SK-N-SH treated with all-trans-retinoic acid at 6 μM for 48 hours (cell line): ENCODE measurements around the gene REPS1.

Experiments
- ATAC-seq: fragments of 200-7000 bp; cut with Tn5 transposase; 3 replicates; pipeline ENCODE4 v1.9.1; 2020; ENCODE audit warnings: mild to moderate bottlenecking, moderate library complexity
- ARNTL ChIP-seq: fragments of 450-650 bp; formaldehyde crosslinking; IDR thresholded peaks from 2 replicates; pipeline ENCODE4 v1.5.0; 2020; ENCODE audit warnings: low read depth, mild to moderate bottlenecking, moderate library complexity, borderline replicate concordance
- BACH2 ChIP-seq: fragments of 250-450 bp; sonication (Bioruptor Pico); IDR thresholded peaks from 2 replicates; pipeline ENCODE4 v1.9.0; 2021; ENCODE audit warnings: mild to moderate bottlenecking, borderline replicate concordance
- CSDC2 ChIP-seq: fragments of 250-450 bp; sonication (Bioruptor Pico); IDR thresholded peaks from 2 replicates; pipeline ENCODE4 v1.5.0; 2020; ENCODE audit warnings: mild to moderate bottlenecking, moderate library complexity
- ESRRG ChIP-seq: fragments of 250-450 bp; sonication (Bioruptor Pico); IDR thresholded peaks from 2 replicates; pipeline ENCODE4 v1.6.1; 2021; ENCODE audit warnings: mild to moderate bottlenecking
- GLIS3 ChIP-seq: fragments of 250-450 bp; sonication (Bioruptor Pico); IDR thresholded peaks from 2 replicates; pipeline ENCODE4 v1.5.0; 2020; ENCODE audit warnings: mild to moderate bottlenecking, moderate library complexity
- ISL1 ChIP-seq: fragments of 250-450 bp; sonication (Bioruptor Pico); IDR thresholded peaks from 2 replicates; pipeline ENCODE4 v2.1.2; 2022; ENCODE audit warnings: mild to moderate bottlenecking, moderate library complexity
- PPARA ChIP-seq: fragments of 250-450 bp; sonication (Bioruptor Pico); IDR thresholded peaks from 2 replicates; pipeline ENCODE4 v1.5.0; 2020; ENCODE audit warnings: mild to moderate bottlenecking, borderline replicate concordance
- RARB ChIP-seq: fragments of 250-450 bp; sonication (Bioruptor Pico); IDR thresholded peaks from 2 replicates; pipeline ENCODE4 v1.8.0; 2021; ENCODE audit warnings: mild to moderate bottlenecking, moderate library complexity
- SNAI2 ChIP-seq: fragments of 250-450 bp; sonication (Bioruptor Pico); IDR thresholded peaks from 2 replicates; pipeline ENCODE4 v1.5.0; 2020; ENCODE audit warnings: mild to moderate bottlenecking, moderate library complexity
- TCF4 ChIP-seq: fragments of 250-450 bp; sonication (Bioruptor Pico); IDR thresholded peaks from 2 replicates; pipeline ENCODE4 v1.8.0; 2021; ENCODE audit warnings: mild to moderate bottlenecking, moderate library complexity, borderline replicate concordance
- TOX ChIP-seq: fragments of 250-450 bp; sonication (Bioruptor Pico); IDR thresholded peaks from 2 replicates; pipeline ENCODE4 v1.8.0; 2021; ENCODE audit warnings: mild to moderate bottlenecking, moderate library complexity, borderline replicate concordance
- ZC3H10 ChIP-seq: fragments of 250-450 bp; sonication (Bioruptor Pico); IDR thresholded peaks from 2 replicates; pipeline ENCODE4 v1.5.1; 2021; ENCODE audit warnings: mild to moderate bottlenecking, moderate library complexity
- ZFP3 ChIP-seq: fragments of 250-450 bp; sonication (Bioruptor Pico); IDR thresholded peaks from 2 replicates; pipeline ENCODE4 v1.5.0; 2020; ENCODE audit warnings: mild to moderate bottlenecking, moderate library complexity
- ZFP30 ChIP-seq: fragments of 450-650 bp; formaldehyde crosslinking; IDR thresholded peaks from 2 replicates; pipeline ENCODE4 v1.5.0; 2022; ENCODE audit warnings: mild to moderate bottlenecking, moderate library complexity
- ZNF565 ChIP-seq: fragments of 450-650 bp; formaldehyde crosslinking; conservative IDR thresholded peaks from 2 replicates; pipeline ENCODE4 v1.5.0; 2020; ENCODE audit warnings: low read depth, mild to moderate bottlenecking, moderate library complexity
- ZNF70 ChIP-seq: fragments of 450-650 bp; formaldehyde crosslinking; IDR thresholded peaks from 2 replicates; pipeline ENCODE4 v1.5.0; 2020; ENCODE audit warnings: mild to moderate bottlenecking, moderate library complexity
- ZNF8 ChIP-seq: fragments of 450-650 bp; formaldehyde crosslinking; IDR thresholded peaks from 2 replicates; pipeline ENCODE4 v1.5.0; 2020; ENCODE audit warnings: mild to moderate bottlenecking, moderate library complexity
- TF ChIP-seq, protein P1 (sequence below): fragments of 250-450 bp; sonication (Bioruptor Pico); IDR thresholded peaks from 2 replicates; pipeline ENCODE4 v1.8.0; 2020; ENCODE audit warnings: mild to moderate bottlenecking, moderate library complexity, borderline replicate concordance
- TF ChIP-seq, protein P2 (sequence below): fragments of 250-450 bp; sonication (Bioruptor Pico); IDR thresholded peaks from 2 replicates; pipeline ENCODE4 v1.5.1; 2020; ENCODE audit warnings: low read depth, mild to moderate bottlenecking, moderate library complexity
- TF ChIP-seq, protein P3 (sequence below): fragments of 250-450 bp; sonication (Bioruptor Pico); IDR thresholded peaks from 2 replicates; pipeline ENCODE4 v1.8.0; 2021; ENCODE audit warnings: low read depth, mild to moderate bottlenecking, moderate library complexity, borderline replicate concordance
- TF ChIP-seq, protein P4 (sequence below): fragments of 250-450 bp; sonication (Bioruptor Pico); IDR thresholded peaks from 2 replicates; pipeline ENCODE4 v1.5.1; 2021; ENCODE audit warnings: mild to moderate bottlenecking, moderate library complexity
- TF ChIP-seq, protein P5 (sequence below): fragments of 250-450 bp; sonication (Bioruptor Pico); IDR thresholded peaks from 2 replicates; pipeline ENCODE4 v1.5.0; 2020; ENCODE audit warnings: mild to moderate bottlenecking, moderate library complexity

Gene REPS1

DNA sequence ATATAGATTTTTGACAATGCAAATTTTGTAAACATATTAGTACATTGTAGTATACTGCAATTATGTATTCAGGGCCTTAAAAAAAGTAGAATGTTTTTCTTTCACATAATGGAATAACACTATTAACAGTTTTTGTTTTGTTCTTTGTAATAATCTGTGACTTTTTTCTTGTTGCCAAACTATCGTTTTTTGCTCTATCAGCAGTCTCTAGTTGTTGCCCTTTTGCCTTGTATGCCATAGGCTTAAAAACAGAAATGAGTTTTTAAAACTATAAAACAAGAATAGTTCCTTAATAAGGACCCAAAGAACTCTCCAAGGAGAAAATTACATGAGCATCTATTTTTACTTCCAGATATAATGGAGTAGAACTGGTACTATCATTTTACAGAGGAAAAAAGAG lies 29.5 kb downstream of the REPS1 start:
- TF ChIP-seq, protein P1, sequence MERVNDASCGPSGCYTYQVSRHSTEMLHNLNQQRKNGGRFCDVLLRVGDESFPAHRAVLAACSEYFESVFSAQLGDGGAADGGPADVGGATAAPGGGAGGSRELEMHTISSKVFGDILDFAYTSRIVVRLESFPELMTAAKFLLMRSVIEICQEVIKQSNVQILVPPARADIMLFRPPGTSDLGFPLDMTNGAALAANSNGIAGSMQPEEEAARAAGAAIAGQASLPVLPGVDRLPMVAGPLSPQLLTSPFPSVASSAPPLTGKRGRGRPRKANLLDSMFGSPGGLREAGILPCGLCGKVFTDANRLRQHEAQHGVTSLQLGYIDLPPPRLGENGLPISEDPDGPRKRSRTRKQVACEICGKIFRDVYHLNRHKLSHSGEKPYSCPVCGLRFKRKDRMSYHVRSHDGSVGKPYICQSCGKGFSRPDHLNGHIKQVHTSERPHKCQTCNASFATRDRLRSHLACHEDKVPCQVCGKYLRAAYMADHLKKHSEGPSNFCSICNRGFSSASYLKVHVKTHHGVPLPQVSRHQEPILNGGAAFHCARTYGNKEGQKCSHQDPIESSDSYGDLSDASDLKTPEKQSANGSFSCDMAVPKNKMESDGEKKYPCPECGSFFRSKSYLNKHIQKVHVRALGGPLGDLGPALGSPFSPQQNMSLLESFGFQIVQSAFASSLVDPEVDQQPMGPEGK (CRISPR knock-in tag), result no peak
- TF ChIP-seq TCF4 (CRISPR knock-in tag) (no peak), BACH2 (CRISPR knock-in tag) (no peak), ZFP30 (no peak), ISL1 (CRISPR knock-in tag) (no peak), PPARA (no peak), RARB (no peak), ZC3H10 (CRISPR knock-in tag) (no peak), CSDC2 (CRISPR knock-in tag) (no peak), ZNF565 (no peak), ZNF70 (no peak), TOX (CRISPR knock-in tag) (no peak)
- TF ChIP-seq, protein P2, sequence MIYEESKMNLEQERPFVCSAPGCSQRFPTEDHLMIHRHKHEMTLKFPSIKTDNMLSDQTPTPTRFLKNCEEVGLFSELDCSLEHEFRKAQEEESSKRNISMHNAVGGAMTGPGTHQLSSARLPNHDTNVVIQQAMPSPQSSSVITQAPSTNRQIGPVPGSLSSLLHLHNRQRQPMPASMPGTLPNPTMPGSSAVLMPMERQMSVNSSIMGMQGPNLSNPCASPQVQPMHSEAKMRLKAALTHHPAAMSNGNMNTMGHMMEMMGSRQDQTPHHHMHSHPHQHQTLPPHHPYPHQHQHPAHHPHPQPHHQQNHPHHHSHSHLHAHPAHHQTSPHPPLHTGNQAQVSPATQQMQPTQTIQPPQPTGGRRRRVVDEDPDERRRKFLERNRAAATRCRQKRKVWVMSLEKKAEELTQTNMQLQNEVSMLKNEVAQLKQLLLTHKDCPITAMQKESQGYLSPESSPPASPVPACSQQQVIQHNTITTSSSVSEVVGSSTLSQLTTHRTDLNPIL, result no peak
- TF ChIP-seq, protein P3, sequence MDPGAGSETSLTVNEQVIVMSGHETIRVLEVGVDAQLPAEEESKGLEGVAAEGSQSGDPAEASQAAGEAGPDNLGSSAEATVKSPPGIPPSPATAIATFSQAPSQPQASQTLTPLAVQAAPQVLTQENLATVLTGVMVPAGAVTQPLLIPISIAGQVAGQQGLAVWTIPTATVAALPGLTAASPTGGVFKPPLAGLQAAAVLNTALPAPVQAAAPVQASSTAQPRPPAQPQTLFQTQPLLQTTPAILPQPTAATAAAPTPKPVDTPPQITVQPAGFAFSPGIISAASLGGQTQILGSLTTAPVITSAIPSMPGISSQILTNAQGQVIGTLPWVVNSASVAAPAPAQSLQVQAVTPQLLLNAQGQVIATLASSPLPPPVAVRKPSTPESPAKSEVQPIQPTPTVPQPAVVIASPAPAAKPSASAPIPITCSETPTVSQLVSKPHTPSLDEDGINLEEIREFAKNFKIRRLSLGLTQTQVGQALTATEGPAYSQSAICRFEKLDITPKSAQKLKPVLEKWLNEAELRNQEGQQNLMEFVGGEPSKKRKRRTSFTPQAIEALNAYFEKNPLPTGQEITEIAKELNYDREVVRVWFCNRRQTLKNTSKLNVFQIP (CRISPR knock-in tag), result no peak
- TF ChIP-seq, protein P4, sequence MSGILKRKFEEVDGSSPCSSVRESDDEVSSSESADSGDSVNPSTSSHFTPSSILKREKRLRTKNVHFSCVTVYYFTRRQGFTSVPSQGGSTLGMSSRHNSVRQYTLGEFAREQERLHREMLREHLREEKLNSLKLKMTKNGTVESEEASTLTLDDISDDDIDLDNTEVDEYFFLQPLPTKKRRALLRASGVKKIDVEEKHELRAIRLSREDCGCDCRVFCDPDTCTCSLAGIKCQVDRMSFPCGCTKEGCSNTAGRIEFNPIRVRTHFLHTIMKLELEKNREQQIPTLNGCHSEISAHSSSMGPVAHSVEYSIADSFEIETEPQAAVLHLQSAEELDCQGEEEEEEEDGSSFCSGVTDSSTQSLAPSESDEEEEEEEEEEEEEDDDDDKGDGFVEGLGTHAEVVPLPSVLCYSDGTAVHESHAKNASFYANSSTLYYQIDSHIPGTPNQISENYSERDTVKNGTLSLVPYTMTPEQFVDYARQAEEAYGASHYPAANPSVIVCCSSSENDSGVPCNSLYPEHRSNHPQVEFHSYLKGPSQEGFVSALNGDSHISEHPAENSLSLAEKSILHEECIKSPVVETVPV, result no peak
- ATAC-seq, result no peak

DNA sequence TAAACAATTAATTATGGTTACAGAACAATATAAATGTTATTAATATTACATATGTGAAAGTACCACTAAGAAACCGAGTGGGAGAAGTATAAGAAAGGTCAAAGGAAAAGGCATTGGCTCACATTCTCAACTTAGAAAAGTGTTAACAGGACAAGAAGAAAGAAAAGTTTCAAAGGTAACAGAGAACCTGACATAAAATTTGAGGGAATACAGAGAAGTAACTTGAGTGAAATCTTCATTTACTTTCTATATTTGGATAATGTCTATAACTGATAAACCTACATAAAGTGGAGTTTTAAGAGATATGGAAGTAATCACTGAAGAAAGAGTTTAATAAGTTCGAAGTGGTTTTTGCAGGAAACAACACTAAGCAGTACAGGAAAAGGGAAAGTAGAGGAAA lies 30.1 kb downstream of the REPS1 start:
- ATAC-seq, result no peak
- TF ChIP-seq, protein P1 (CRISPR knock-in tag), result no peak
- TF ChIP-seq ARNTL (CRISPR knock-in tag) (no peak), ZNF70 (no peak), ZFP30 (no peak), RARB (no peak), CSDC2 (CRISPR knock-in tag) (no peak), SNAI2 (no peak), ZC3H10 (CRISPR knock-in tag) (no peak), ZNF8 (CRISPR knock-in tag) (no peak), TCF4 (CRISPR knock-in tag) (no peak), GLIS3 (CRISPR knock-in tag) (no peak), PPARA (no peak), ESRRG (CRISPR knock-in tag) (no peak), ISL1 (CRISPR knock-in tag) (no peak), TOX (CRISPR knock-in tag) (no peak), ZFP3 (no peak), ZNF565 (no peak)
- TF ChIP-seq, protein P5, sequence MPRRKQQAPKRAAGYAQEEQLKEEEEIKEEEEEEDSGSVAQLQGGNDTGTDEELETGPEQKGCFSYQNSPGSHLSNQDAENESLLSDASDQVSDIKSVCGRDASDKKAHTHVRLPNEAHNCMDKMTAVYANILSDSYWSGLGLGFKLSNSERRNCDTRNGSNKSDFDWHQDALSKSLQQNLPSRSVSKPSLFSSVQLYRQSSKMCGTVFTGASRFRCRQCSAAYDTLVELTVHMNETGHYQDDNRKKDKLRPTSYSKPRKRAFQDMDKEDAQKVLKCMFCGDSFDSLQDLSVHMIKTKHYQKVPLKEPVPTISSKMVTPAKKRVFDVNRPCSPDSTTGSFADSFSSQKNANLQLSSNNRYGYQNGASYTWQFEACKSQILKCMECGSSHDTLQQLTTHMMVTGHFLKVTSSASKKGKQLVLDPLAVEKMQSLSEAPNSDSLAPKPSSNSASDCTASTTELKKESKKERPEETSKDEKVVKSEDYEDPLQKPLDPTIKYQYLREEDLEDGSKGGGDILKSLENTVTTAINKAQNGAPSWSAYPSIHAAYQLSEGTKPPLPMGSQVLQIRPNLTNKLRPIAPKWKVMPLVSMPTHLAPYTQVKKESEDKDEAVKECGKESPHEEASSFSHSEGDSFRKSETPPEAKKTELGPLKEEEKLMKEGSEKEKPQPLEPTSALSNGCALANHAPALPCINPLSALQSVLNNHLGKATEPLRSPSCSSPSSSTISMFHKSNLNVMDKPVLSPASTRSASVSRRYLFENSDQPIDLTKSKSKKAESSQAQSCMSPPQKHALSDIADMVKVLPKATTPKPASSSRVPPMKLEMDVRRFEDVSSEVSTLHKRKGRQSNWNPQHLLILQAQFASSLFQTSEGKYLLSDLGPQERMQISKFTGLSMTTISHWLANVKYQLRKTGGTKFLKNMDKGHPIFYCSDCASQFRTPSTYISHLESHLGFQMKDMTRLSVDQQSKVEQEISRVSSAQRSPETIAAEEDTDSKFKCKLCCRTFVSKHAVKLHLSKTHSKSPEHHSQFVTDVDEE (CRISPR knock-in tag), result no peak
- TF ChIP-seq, protein P4, result no peak
